Liver (tissue), 3 donors: Measurements from ENCODE around the gene RNU11.

Source experiments
- ATF3 ChIP-seq: IDR thresholded peaks from 2 replicates; pipeline ENCODE4 v1.6.1; 2016; ENCODE audit warnings: antibody characterized with exemption
- CTCF ChIP-seq: fragments of 150-350 bp; IDR thresholded peaks from 2 replicates; pipeline ENCODE4 v1.5.1; 2017; ENCODE audit warnings: improper control_type of control experiment, low read depth, low read length; ENCODE audit not compliant: missing input control
- EGR1 ChIP-seq, 2 donors: IDR thresholded peaks; 2 replicates each; pipeline ENCODE4 v1.6.1; 2016 to 2018; ENCODE audit warnings: antibody characterized with exemption in 2 of 2, low read depth in 2 of 2
- FOXA1 ChIP-seq: IDR thresholded peaks from 2 replicates; pipeline ENCODE4 v1.6.1; 2016; ENCODE audit warnings: antibody characterized with exemption
- GABPA ChIP-seq, 2 donors: IDR thresholded peaks in 1 of 2; conservative IDR thresholded peaks in 1 of 2; 2 replicates each; pipeline ENCODE4 v1.6.1; 2016; ENCODE audit warnings: antibody characterized with exemption in 2 of 2, mild to moderate bottlenecking in 1 of 2, moderate library complexity in 1 of 2
- JUND ChIP-seq, 2 donors: IDR thresholded peaks; 2 replicates each; pipeline ENCODE4 v1.6.1; 2016; ENCODE audit warnings: antibody characterized with exemption in 2 of 2
- MAX ChIP-seq: IDR thresholded peaks from 2 replicates; pipeline ENCODE4 v1.6.1; 2016; ENCODE audit warnings: antibody characterized with exemption
- REST ChIP-seq: IDR thresholded peaks from 2 replicates; pipeline ENCODE4 v1.6.1; 2016; ENCODE audit warnings: antibody characterized with exemption, mild to moderate bottlenecking
- SP1 ChIP-seq: IDR thresholded peaks from 2 replicates; pipeline ENCODE4 v1.6.1; 2018; ENCODE audit warnings: antibody characterized with exemption, mild to moderate bottlenecking
- TAF1 ChIP-seq: conservative IDR thresholded peaks from 2 replicates; pipeline ENCODE4 v1.6.1; 2016; ENCODE audit warnings: antibody characterized with exemption, mild to moderate bottlenecking
- YY1 ChIP-seq: IDR thresholded peaks from 2 replicates; pipeline ENCODE4 v1.6.1; 2016; ENCODE audit warnings: antibody characterized with exemption, mild to moderate bottlenecking
- ZBTB33 ChIP-seq: IDR thresholded peaks from 2 replicates; pipeline ENCODE4 v1.6.1; 2016; ENCODE audit warnings: antibody characterized with exemption
- donor health status: healthy.
- donor health status: healthy.

- no peak for TF ChIP-seq CTCF
- no peak for TF ChIP-seq REST
- no peak for TF ChIP-seq MAX
- TF ChIP-seq YY1 = no peak
- no peak for TF ChIP-seq TAF1
- no peak for TF ChIP-seq ATF3
- TF ChIP-seq EGR1 (IDR thresholded peaks at IDR 0.05; ENCODE audit: low read depth in 2 of 2) = no peak
- TF ChIP-seq JUND (IDR thresholded peaks at IDR 0.05) = no peak
- TF ChIP-seq SP1 = no peak
- no peak for TF ChIP-seq ZBTB33
- no peak for TF ChIP-seq FOXA1
- no peak for TF ChIP-seq GABPA (IDR thresholded peaks at IDR 0.05 in 1 of 2, conservative IDR thresholded peaks at IDR 0.05 in 1 of 2)
Measured at GRCh38 chr1:28646040-28646439, 2.4 kb upstream of the RNU11 start.
